Measurements from ENCODE around the gene PSME1. TPM values are rescaled to one million over a fixed set of nuclear protein-coding genes. Genes with fewer than 3 reads are reported as not detected.

Gene PSME1
- polyA plus RNA-seq, 3 donors from 2014 or later, result 1,115 to 1,243 (median 1,240) TPM

- H3K27ac Mint-ChIP-seq, result peak overlapping the region in 5 of 6 donors; percentile 40 to 99 (median 67)
- H3K27me3 Mint-ChIP-seq (ENCODE audit: low read depth in 3 of 3), result peaks cover 6 to 19% (median 7%) of the 10 kb centered on the region in 3 donors
- no peaks in the 10 kb centered on the region for H3K9me3 Mint-ChIP-seq
- peaks cover 39 to 46% (median 41%) of the 10 kb centered on the region in 3 donors for H3K36me3 Mint-ChIP-seq
- no peak for DNase-seq
- peak overlapping the region in 1 of 5 donors; percentile 41 for H3K4me3 Mint-ChIP-seq
- peaks cover 52 to 55% of the 10 kb centered on the region in 2 donors for H3K4me1 Mint-ChIP-seq
Observed at GRCh38 chr14:24164518-24164991, 28.6 kb downstream of the PSME1 start.

- Mint-ChIP-seq H3K4me1 (peaks cover 49 to 53% of the 10 kb centered on the region in 2 donors), H3K27ac (peak overlapping the region in 3 of 6 donors; percentile 56 to 71 (median 67)), H3K36me3 (peaks cover 36 to 48% (median 42%) of the 10 kb centered on the region in 3 donors), H3K4me3 (no peak overlapping the region), H3K27me3 (ENCODE audit: low read depth in 3 of 3) (peaks cover 5 to 21% (median 6%) of the 10 kb centered on the region in 3 donors), H3K9me3 (no peaks in the 10 kb centered on the region)
- no peak for DNase-seq
Observed at GRCh38 chr14:24165785-24166184, 29.8 kb downstream of the PSME1 start.

GRCh38 chr14:24167469-24168114 lies 31.6 kb downstream of the PSME1 start:
- Mint-ChIP-seq H3K9me3 (no peaks in the 10 kb centered on the region), H3K4me3 (no peak overlapping the region), H3K4me1 (peaks cover 45 to 53% of the 10 kb centered on the region in 2 donors), H3K27ac (peak overlapping the region in 5 of 6 donors; percentile 19 to 88 (median 66)), H3K36me3 (peaks cover 30 to 44% (median 37%) of the 10 kb centered on the region in 3 donors), H3K27me3 (ENCODE audit: low read depth in 3 of 3) (peaks cover 3 to 19% (median 4%) of the 10 kb centered on the region in 3 donors)
- no peak for DNase-seq

- Mint-ChIP-seq H3K9me3 (peaks cover 0 to 1% (median 0%) of the 10 kb centered on the region in 6 donors), H3K4me1 (peaks cover 23 to 31% of the 10 kb centered on the region in 2 donors), H3K27me3 (ENCODE audit: low read depth in 3 of 3) (peaks cover 6 to 13% (median 7%) of the 10 kb centered on the region in 3 donors), H3K4me3 (peak within 1 kb of the TSS; percentile 88 to 95 (median 93)), H3K27ac (peak within 1 kb of the TSS; percentile 84 to 97 (median 88)), H3K36me3 (peaks cover 12 to 25% (median 24%) of the 10 kb centered on the region in 3 donors)
- DNase-seq, result peak; percentile 82 to 85 (median 84)
Observed at GRCh38 chr14:24171422-24172260, 35.6 kb downstream of the PSME1 start, which contains the start of gene REC8. Gene REC8, plus strand, starts transcription at chr14:24172080. Its CDS starts 473 bp downstream, at chr14:24172553.

- DNase-seq, result no peak
- Mint-ChIP-seq H3K36me3 (peaks cover 11 to 20% (median 18%) of the 10 kb centered on the region in 3 donors), H3K9me3 (peaks cover 0 to 1% (median 0%) of the 10 kb centered on the region in 6 donors), H3K27me3 (ENCODE audit: low read depth in 3 of 3) (peaks cover 7 to 10% (median 9%) of the 10 kb centered on the region in 3 donors), H3K4me3 (peak overlapping the region; percentile 88 to 95 (median 93)), H3K4me1 (peaks cover 23 to 31% of the 10 kb centered on the region in 2 donors), H3K27ac (peak overlapping the region in 5 of 6 donors; percentile 26 to 85 (median 51))
Observed at GRCh38 chr14:24172261-24172860, 36.4 kb downstream of the PSME1 start.

GRCh38 chr14:24172871-24173281 lies 36.9 kb downstream of the PSME1 start:
- DNase-seq, result no peak
- Mint-ChIP-seq H3K4me1 (peaks cover 21 to 31% of the 10 kb centered on the region in 2 donors), H3K9me3 (peaks cover 0 to 1% (median 0%) of the 10 kb centered on the region in 6 donors), H3K27me3 (ENCODE audit: low read depth in 3 of 3) (peaks cover 7 to 9% (median 8%) of the 10 kb centered on the region in 3 donors), H3K27ac (peak overlapping the region in 3 of 6 donors; percentile 47 to 73 (median 49)), H3K36me3 (peaks cover 7 to 15% (median 15%) of the 10 kb centered on the region in 3 donors), H3K4me3 (peak overlapping the region; percentile 27 to 69 (median 56))

- no peak for DNase-seq
- H3K36me3 Mint-ChIP-seq, result peaks cover 0 to 19% (median 4%) of the 10 kb centered on the region in 3 donors
- H3K4me3 Mint-ChIP-seq, result no peak overlapping the region
- H3K27ac Mint-ChIP-seq, result peak overlapping the region in 1 of 6 donors; percentile 76
- H3K27me3 Mint-ChIP-seq (ENCODE audit: low read depth in 3 of 3), result peaks cover under 1 to 10% (median 7%) of the 10 kb centered on the region in 3 donors
- peaks cover 0 to 1% (median 0%) of the 10 kb centered on the region in 6 donors for H3K9me3 Mint-ChIP-seq
- H3K4me1 Mint-ChIP-seq, result peaks cover 10 to 17% of the 10 kb centered on the region in 2 donors
Observed at GRCh38 chr14:24176599-24176998, 40.6 kb downstream of the PSME1 start.

GRCh38 chr14:24177041-24177825 lies 41.2 kb downstream of the PSME1 start:
- H3K27ac Mint-ChIP-seq, result peak overlapping the region in 1 of 6 donors; percentile 76
- H3K27me3 Mint-ChIP-seq (ENCODE audit: low read depth in 3 of 3), result peaks cover 0 to 11% (median 6%) of the 10 kb centered on the region in 3 donors
- no peak overlapping the region for H3K4me3 Mint-ChIP-seq
- DNase-seq, result no peak
- H3K36me3 Mint-ChIP-seq, result peaks cover 0 to 19% (median 4%) of the 10 kb centered on the region in 3 donors
- peaks cover 0 to 1% (median 0%) of the 10 kb centered on the region in 6 donors for H3K9me3 Mint-ChIP-seq
- H3K4me1 Mint-ChIP-seq, result peaks cover 4 to 11% of the 10 kb centered on the region in 2 donors

GRCh38 chr14:24177891-24178290 lies 41.9 kb downstream of the PSME1 start:
- peaks cover 0 to 1% (median 0%) of the 10 kb centered on the region in 6 donors for H3K9me3 Mint-ChIP-seq
- H3K4me1 Mint-ChIP-seq, result peaks cover 2 to 7% of the 10 kb centered on the region in 2 donors
- peaks cover 4 to 12% (median 6%) of the 10 kb centered on the region in 3 donors for H3K27me3 Mint-ChIP-seq (ENCODE audit: low read depth in 3 of 3)
- H3K36me3 Mint-ChIP-seq, result peaks cover 3 to 24% (median 4%) of the 10 kb centered on the region in 3 donors
- no peak overlapping the region for H3K27ac Mint-ChIP-seq
- DNase-seq, result no peak
- no peak overlapping the region for H3K4me3 Mint-ChIP-seq

- peaks cover 0 to 1% (median 0%) of the 10 kb centered on the region in 6 donors for H3K9me3 Mint-ChIP-seq
- DNase-seq, result no peak
- H3K4me1 Mint-ChIP-seq, result peaks cover under 1% of the 10 kb centered on the region in 2 donors
- peaks cover 3 to 24% (median 4%) of the 10 kb centered on the region in 3 donors for H3K36me3 Mint-ChIP-seq
- peaks cover 4 to 12% (median 6%) of the 10 kb centered on the region in 3 donors for H3K27me3 Mint-ChIP-seq (ENCODE audit: low read depth in 3 of 3)
- no peak overlapping the region for H3K4me3 Mint-ChIP-seq
- H3K27ac Mint-ChIP-seq, result peak overlapping the region in 2 of 6 donors; percentile 7 to 40
Observed at GRCh38 chr14:24178399-24179178, 42.6 kb downstream of the PSME1 start.

GRCh38 chr14:24179294-24179960 lies 43.4 kb downstream of the PSME1 start:
- peaks cover 0 to 1% (median 0%) of the 10 kb centered on the region in 6 donors for H3K9me3 Mint-ChIP-seq
- peaks cover 3 to 22% (median 4%) of the 10 kb centered on the region in 3 donors for H3K36me3 Mint-ChIP-seq
- no peaks in the 10 kb centered on the region for H3K4me1 Mint-ChIP-seq

More at GRCh38 chr14:24179294-24179960, 43.4 kb downstream of the PSME1 start:
- H3K27me3 Mint-ChIP-seq (ENCODE audit: low read depth in 3 of 3), result peaks cover 4 to 9% (median 5%) of the 10 kb centered on the region in 3 donors
- no peak overlapping the region for H3K4me3 Mint-ChIP-seq
- no peak for DNase-seq
- H3K27ac Mint-ChIP-seq, result peak overlapping the region in 3 of 6 donors; percentile 7 to 40 (median 37)
